SK-N-MC (cell line): ENCODE results near the gene CCDC57.

Source experiments
- EZH2 ChIP-seq: fragments of 200-600 bp; sonication (generic); IDR thresholded peaks from one replicate; pipeline ENCODE4 v1.6.1; 2017; ENCODE audit warnings: antibody characterized with exemption
- POLR2AphosphoS5 ChIP-seq: IDR thresholded peaks from 2 replicates; pipeline ENCODE4 v1.6.1; 2012; ENCODE audit warnings: mild to moderate bottlenecking, low read depth, low read length, borderline replicate concordance

GRCh38 chr17:82164853-82165252, 47.8 kb downstream of the CCDC57 start:
- TF ChIP-seq EZH2 (no peak), POLR2AphosphoS5 (no peak)
